Measurements from ENCODE around the gene NLGN1. TPM values are rescaled to one million over a fixed set of nuclear protein-coding genes. Genes with fewer than 3 reads are reported as not detected.

NLGN1 gene
- total RNA-seq, 3 donors from 2014 or later (not counting 1 experiment from before 2014, with no cell fraction given): not detected

DNA sequence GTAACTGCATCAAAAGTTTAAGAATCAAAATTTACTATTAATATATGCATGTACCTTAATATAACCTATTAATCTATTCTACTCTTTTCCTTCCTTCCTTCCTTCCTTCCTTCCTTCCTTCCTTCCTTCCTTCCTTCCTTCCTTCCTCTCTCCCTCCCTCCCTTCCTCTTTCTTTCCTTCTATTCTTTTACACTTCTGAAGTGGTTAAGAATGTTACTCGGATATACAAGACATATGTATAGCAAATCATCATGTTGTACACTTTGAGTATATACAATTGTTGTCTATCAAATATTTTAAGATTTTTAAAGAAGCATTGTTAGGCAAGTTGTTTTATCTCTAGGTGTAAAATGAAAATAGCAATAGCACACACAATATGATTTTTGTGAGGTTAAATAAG lies 748.5 kb downstream of the NLGN1 start:
- no peak overlapping the region for H3K4me3 Mint-ChIP-seq
- H3K27ac Mint-ChIP-seq: no peak overlapping the region
- WGBS (ENCODE audit: insufficient coverage): no CpG with 5 or more reads among the region's 1 CpG
- no peaks in the 10 kb centered on the region for H3K4me1 Mint-ChIP-seq
- H3K36me3 ChIP-seq (ENCODE audit: control insufficient read depth, insufficient read depth, low read length): no peaks in the 10 kb centered on the region
- TF ChIP-seq, protein P1, sequence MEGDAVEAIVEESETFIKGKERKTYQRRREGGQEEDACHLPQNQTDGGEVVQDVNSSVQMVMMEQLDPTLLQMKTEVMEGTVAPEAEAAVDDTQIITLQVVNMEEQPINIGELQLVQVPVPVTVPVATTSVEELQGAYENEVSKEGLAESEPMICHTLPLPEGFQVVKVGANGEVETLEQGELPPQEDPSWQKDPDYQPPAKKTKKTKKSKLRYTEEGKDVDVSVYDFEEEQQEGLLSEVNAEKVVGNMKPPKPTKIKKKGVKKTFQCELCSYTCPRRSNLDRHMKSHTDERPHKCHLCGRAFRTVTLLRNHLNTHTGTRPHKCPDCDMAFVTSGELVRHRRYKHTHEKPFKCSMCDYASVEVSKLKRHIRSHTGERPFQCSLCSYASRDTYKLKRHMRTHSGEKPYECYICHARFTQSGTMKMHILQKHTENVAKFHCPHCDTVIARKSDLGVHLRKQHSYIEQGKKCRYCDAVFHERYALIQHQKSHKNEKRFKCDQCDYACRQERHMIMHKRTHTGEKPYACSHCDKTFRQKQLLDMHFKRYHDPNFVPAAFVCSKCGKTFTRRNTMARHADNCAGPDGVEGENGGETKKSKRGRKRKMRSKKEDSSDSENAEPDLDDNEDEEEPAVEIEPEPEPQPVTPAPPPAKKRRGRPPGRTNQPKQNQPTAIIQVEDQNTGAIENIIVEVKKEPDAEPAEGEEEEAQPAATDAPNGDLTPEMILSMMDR (IDR thresholded peaks at IDR 0.05): no peak
- H3K4me1 ChIP-seq (ENCODE audit: control insufficient read depth, insufficient read depth, low read length): no peaks in the 10 kb centered on the region
- H3K4me3 ChIP-seq (ENCODE audit: low read length): no peak overlapping the region
- ATAC-seq: no peak
- intact Hi-C loops (cut with micrococcal nuclease): no loop called here
- peaks cover 2% of the 10 kb centered on the region in 2 donors for H3K9me3 Mint-ChIP-seq
- H3K27ac ChIP-seq (ENCODE audit: low read length): no peak overlapping the region
- no peaks in the 10 kb centered on the region for H3K9me3 ChIP-seq (ENCODE audit: control insufficient read depth, insufficient read depth, low read length)
- no peaks in the 10 kb centered on the region for H3K27me3 Mint-ChIP-seq (ENCODE audit: low read depth in 2 of 2)
- DNase-seq: no peak
- no peaks in the 10 kb centered on the region for H3K36me3 Mint-ChIP-seq
- no peaks in the 10 kb centered on the region for H3K27me3 ChIP-seq (ENCODE audit: control insufficient read depth, insufficient read depth, low read length)

DNA sequence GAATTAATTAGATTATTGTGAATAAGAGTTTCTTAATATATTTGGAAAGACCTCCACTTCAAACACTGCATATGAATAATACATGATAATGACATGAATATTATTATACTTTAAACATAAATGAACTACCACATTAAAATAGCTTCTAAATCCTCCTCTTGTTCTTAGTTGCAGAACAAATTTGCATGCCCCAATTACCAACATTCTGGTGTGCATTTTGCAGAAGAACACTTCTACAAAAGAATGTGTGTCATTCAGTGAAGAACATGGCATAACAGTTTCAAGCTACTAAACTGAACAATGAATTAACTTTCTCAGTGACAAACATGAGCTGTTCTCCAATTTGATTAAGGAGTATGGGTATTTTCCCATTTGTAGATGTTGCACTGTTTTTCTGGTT lies 750.3 kb downstream of the NLGN1 start:
- Mint-ChIP-seq H3K27me3 (ENCODE audit: low read depth in 2 of 2) (no peaks in the 10 kb centered on the region), H3K4me3 (no peak overlapping the region), H3K4me1 (no peaks in the 10 kb centered on the region), H3K9me3 (peaks cover 2 to 3% of the 10 kb centered on the region in 2 donors), H3K36me3 (no peaks in the 10 kb centered on the region), H3K27ac (no peak overlapping the region)
- DNase-seq (no peak), ATAC-seq (no peak)
- Histone ChIP-seq H3K9me3 (ENCODE audit: control insufficient read depth, insufficient read depth, low read length) (no peaks in the 10 kb centered on the region), H3K27ac (ENCODE audit: low read length) (no peak overlapping the region), H3K27me3 (ENCODE audit: control insufficient read depth, insufficient read depth, low read length) (no peaks in the 10 kb centered on the region), H3K36me3 (ENCODE audit: control insufficient read depth, insufficient read depth, low read length) (no peaks in the 10 kb centered on the region), H3K4me1 (ENCODE audit: control insufficient read depth, insufficient read depth, low read length) (no peaks in the 10 kb centered on the region), H3K4me3 (ENCODE audit: low read length) (no peak overlapping the region)
- intact Hi-C loops (cut with micrococcal nuclease): no loop called here
- TF ChIP-seq, protein P1 (IDR thresholded peaks at IDR 0.05): no peak

DNA sequence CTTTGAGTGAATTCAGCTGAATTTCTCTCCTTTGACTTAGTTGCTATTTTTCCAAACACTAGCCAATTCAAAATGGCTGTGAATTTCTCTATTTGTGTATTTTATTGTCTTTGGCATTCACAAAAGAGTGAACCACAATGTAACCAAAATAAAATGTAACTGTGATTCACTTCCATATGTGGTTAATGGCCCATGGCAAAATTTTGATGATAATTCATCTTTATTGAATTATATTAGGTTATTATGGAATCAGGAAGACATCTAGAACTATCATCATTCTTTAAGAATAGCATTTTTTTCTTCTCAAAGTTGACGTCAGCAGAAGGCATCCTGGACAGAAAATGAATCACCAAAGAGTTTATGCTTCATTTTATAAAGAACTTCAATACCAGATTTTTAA lies 756.3 kb downstream of the NLGN1 start:
- intact Hi-C loops (cut with micrococcal nuclease): no loop called here
- no peak for ATAC-seq
- WGBS (ENCODE audit: insufficient coverage): no CpG with 5 or more reads among the region's 1 CpG
- Mint-ChIP-seq H3K4me1 (no peaks in the 10 kb centered on the region), H3K9me3 (peaks cover 2 to 6% of the 10 kb centered on the region in 2 donors), H3K27ac (no peak overlapping the region), H3K4me3 (no peak overlapping the region), H3K36me3 (no peaks in the 10 kb centered on the region), H3K27me3 (ENCODE audit: low read depth in 2 of 2) (no peaks in the 10 kb centered on the region)
- no peak for DNase-seq
- TF ChIP-seq, protein P1 (IDR thresholded peaks at IDR 0.05): no peak
- no peak overlapping the region for H3K4me3 ChIP-seq (ENCODE audit: low read length)
- H3K9me3 ChIP-seq (ENCODE audit: control insufficient read depth, insufficient read depth, low read length): no peaks in the 10 kb centered on the region
- H3K27me3 ChIP-seq (ENCODE audit: control insufficient read depth, insufficient read depth, low read length): no peaks in the 10 kb centered on the region
- H3K36me3 ChIP-seq (ENCODE audit: control insufficient read depth, insufficient read depth, low read length): no peaks in the 10 kb centered on the region
- no peaks in the 10 kb centered on the region for H3K4me1 ChIP-seq (ENCODE audit: control insufficient read depth, insufficient read depth, low read length)
- H3K27ac ChIP-seq (ENCODE audit: low read length): no peak overlapping the region

DNA sequence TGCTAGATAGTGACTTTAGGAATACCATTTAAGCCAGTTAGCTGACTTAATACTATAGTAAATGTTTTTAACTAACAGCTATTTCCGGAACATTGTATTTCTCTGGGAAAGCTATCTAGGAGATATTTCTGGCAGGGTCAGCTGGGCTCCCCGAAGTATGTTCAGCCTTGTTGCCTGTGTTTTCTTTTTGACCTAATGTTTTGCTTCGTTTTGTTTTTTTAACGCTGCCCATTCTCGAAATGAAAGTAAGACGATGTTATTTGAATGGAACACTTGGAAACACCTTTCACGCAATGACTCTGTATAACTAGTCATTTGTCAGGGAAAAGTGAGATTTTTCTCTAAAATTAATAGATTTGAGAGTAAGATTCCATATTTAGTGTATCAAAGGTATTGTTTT lies 758.7 kb downstream of the NLGN1 start:
- WGBS (ENCODE audit: insufficient coverage): 79% methylated on average over 7 of the region's 7 CpGs
- Histone ChIP-seq H3K4me1 (ENCODE audit: control insufficient read depth, insufficient read depth, low read length) (no peaks in the 10 kb centered on the region), H3K36me3 (ENCODE audit: control insufficient read depth, insufficient read depth, low read length) (no peaks in the 10 kb centered on the region), H3K9me3 (ENCODE audit: control insufficient read depth, insufficient read depth, low read length) (no peaks in the 10 kb centered on the region), H3K27me3 (ENCODE audit: control insufficient read depth, insufficient read depth, low read length) (no peaks in the 10 kb centered on the region), H3K4me3 (ENCODE audit: low read length) (no peak overlapping the region), H3K27ac (ENCODE audit: low read length) (no peak overlapping the region)
- H3K27ac Mint-ChIP-seq: no peak overlapping the region
- H3K36me3 Mint-ChIP-seq: no peaks in the 10 kb centered on the region
- ATAC-seq: no peak
- no peaks in the 10 kb centered on the region for H3K4me1 Mint-ChIP-seq
- H3K27me3 Mint-ChIP-seq (ENCODE audit: low read depth in 2 of 2): no peaks in the 10 kb centered on the region
- peaks cover 2 to 8% of the 10 kb centered on the region in 2 donors for H3K9me3 Mint-ChIP-seq
- TF ChIP-seq, protein P1 (IDR thresholded peaks at IDR 0.05): no peak
- DNase-seq: no peak
- no peak overlapping the region for H3K4me3 Mint-ChIP-seq
- intact Hi-C loops (cut with micrococcal nuclease): no loop called here
